ENCODE data around the gene CACNA1A.

- no peak for TF ChIP-seq ZSCAN30 (CRISPR knock-in tag; IDR thresholded peaks at IDR 0.05)
- TF ChIP-seq GATA4 (IDR thresholded peaks at IDR 0.05; ENCODE audit: borderline replicate concordance, low read depth): no peak
- TF ChIP-seq CTCF (CRISPR knock-in tag; IDR thresholded peaks at IDR 0.05): peak; percentile 59
- no peak for TF ChIP-seq ZBTB49 (CRISPR knock-in tag; IDR thresholded peaks at IDR 0.05; ENCODE audit: borderline replicate concordance)
Observed at GRCh38 chr19:13428352-13428751, 77.9 kb downstream of the CACNA1A start.

Data from HepG2 (cell line).